Endothelial cell of hepatic sinusoid (primary cell): ENCODE results near the gene VGLL4.

Experiments used
- in situ Hi-C: cut with HindIII; loops from 2 replicates; pipeline ENCODE4 v1.10.0; 2017; ENCODE audit warnings: low sequenced_read_pairs

VGLL4 gene

GRCh38 chr3:11554666-11555065 is 89.0 kb downstream of the VGLL4 start:
- in situ Hi-C loops: no loop called here

GRCh38 chr3:11554236-11554610 is 89.5 kb downstream of the VGLL4 start:
- in situ Hi-C loops: no loop called here

- in situ Hi-C loops: no loop called here
These were observed 90.1 kb downstream of the VGLL4 start for GRCh38 chr3:11553436-11554235.

- in situ Hi-C loops: no loop called here
These were observed 91.1 kb downstream of the VGLL4 start for GRCh38 chr3:11552289-11553264.

- in situ Hi-C loops: no loop called here
These were observed 92.7 kb downstream of the VGLL4 start for GRCh38 chr3:11551036-11551435.

- in situ Hi-C loops: no loop called here
These were observed 94.1 kb downstream of the VGLL4 start for GRCh38 chr3:11549580-11550140.

GRCh38 chr3:11548721-11549131 is 95.0 kb downstream of the VGLL4 start:
- in situ Hi-C loops: no loop called here

GRCh38 chr3:11547498-11547897 is 96.2 kb downstream of the VGLL4 start:
- in situ Hi-C loops: no loop called here

GRCh38 chr3:11546657-11547302 is 96.9 kb downstream of the VGLL4 start:
- in situ Hi-C loops: no loop called here

GRCh38 chr3:11545186-11545851 is 98.4 kb downstream of the VGLL4 start:
- in situ Hi-C loops: no loop called here

- in situ Hi-C loops: no loop called here
These were observed 99.1 kb downstream of the VGLL4 start for GRCh38 chr3:11544412-11545181.

GRCh38 chr3:11543948-11544387 is 99.7 kb downstream of the VGLL4 start:
- in situ Hi-C loops: no loop called here

- in situ Hi-C loops: no loop called here
These were observed 100.4 kb downstream of the VGLL4 start for GRCh38 chr3:11543141-11543947.

- in situ Hi-C loops: no loop called here
These were observed 101.2 kb downstream of the VGLL4 start for GRCh38 chr3:11542551-11542950.

GRCh38 chr3:11541321-11542303 is 102.1 kb downstream of the VGLL4 start:
- in situ Hi-C loops: no loop called here

GRCh38 chr3:11539677-11540076 is 104.0 kb downstream of the VGLL4 start:
- in situ Hi-C loops: no loop called here

GRCh38 chr3:11539218-11539617 is 104.5 kb downstream of the VGLL4 start:
- in situ Hi-C loops: no loop called here

GRCh38 chr3:11538581-11538980 is 105.1 kb downstream of the VGLL4 start:
- in situ Hi-C loops: no loop called here
